HG03469 (cell line): ENCODE measurements around the gene TAPBPL.
"Not testable (repeated sequence)": the region's sequence is repeated elsewhere in the genome, so short reads cannot be mapped to it uniquely, and the experiment has no call there.

Source experiments
- ATAC-seq: cut with Tn5 transposase; IDR thresholded peaks from one replicate; pipeline ENCODE4 v1.9.1; 2021; ENCODE audit warnings: mild to moderate bottlenecking, moderate library complexity, moderate number of reproducible peaks; ENCODE audit not compliant: unreplicated experiment

Gene TAPBPL

DNA sequence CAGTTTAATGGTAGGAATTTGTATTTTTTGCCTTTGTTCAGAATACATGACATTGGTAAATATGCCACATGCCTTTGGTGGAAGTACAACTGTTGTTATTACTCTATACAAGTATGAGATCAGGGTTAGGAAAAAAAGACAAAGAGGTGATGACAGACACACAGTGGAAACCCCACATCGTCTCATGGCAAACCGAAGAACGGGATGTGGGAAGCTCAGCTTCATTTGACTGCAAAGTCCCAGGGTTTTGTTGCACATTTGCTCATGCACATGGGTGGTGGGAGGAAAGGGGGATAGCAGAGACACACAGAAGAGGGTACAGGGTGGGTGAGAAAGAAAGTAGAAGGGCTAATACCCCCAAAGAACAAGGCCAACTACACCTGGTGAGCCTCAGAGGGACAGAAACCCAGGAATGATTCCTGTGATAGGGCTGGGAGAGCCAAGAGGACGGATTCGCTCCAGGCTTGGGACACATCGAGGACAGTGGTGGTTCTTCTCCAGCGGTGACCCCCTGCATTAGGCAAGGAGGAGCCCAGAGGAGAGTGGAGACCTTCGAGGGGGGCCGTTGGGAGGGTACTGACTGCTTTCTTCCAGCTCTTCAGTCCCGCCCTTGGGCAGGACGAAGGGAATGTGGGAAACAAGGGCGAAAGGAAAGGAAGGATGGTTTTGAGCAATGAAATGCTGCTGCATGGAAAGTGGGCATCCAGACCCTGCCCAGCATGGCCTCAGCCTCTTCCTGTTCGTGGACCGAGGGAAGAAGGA, 10.6 kb downstream of the TAPBPL start:
- ATAC-seq, result no peak

- ATAC-seq, result no peak
These were observed 11.4 kb downstream of the TAPBPL start for GRCh38 chr12:6463216-6463615.

GRCh38 chr12:6463858-6464257, 12.0 kb downstream of the TAPBPL start:
- no peak for ATAC-seq

GRCh38 chr12:6464531-6464930, 12.7 kb downstream of the TAPBPL start:
- no peak for ATAC-seq

DNA sequence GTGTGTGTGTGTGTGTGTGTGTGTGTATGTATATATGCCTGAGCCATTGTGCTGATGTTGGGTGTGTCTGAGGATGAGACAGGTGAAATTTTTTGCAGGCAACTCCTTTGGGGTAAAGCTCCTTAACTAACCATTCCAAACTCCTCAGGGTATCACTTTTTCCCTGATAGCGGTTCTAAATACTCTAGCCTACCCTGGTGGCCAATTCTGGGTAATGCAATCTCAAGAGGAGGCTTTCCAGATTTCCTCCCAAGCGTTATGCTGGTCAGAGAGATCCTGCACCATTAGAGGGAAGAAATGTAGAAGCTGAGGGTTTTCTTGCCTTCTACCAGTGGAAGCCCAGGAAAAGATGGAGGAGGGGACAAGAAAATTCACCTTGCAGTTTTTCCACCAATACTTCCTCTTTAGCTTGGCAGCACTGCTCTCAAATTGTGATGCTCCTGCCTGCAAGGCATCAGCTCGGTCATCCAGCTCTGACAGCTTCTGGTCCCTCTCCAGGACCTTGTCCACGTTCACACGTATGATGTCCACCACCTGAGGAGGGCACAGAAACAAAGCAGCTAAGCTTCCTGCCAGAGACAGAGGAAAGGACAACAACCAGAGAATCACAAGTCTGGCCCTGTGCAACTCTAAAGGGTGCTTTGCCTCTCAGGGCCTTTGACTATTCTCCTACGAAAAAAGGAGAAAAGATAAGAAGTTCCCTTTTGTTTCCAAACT, 13.8 kb downstream of the TAPBPL start:
- ATAC-seq, result no peak

DNA sequence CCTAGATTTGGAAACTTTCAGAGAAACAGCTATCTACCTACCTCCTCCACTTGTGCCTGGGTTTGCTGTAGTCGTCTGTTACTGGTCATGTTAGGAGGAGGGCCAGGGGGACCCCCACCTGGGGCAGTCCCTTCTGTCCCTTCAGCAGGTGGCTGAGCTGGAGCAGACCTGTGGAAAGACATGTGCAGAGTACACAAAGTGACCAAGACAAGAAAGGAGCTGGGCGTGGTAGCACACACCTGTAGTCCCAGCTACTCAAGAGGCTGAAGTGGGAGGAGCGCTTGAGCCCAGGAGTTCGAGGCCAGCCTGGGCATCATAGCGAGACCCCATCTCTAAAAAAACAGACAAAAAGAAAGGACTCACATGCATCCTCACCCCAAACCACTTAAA, 14.3 kb downstream of the TAPBPL start:
- no peak for ATAC-seq

- ATAC-seq, result not testable (repeated sequence)
These were observed 14.9 kb downstream of the TAPBPL start for GRCh38 chr12:6466751-6467150.

DNA sequence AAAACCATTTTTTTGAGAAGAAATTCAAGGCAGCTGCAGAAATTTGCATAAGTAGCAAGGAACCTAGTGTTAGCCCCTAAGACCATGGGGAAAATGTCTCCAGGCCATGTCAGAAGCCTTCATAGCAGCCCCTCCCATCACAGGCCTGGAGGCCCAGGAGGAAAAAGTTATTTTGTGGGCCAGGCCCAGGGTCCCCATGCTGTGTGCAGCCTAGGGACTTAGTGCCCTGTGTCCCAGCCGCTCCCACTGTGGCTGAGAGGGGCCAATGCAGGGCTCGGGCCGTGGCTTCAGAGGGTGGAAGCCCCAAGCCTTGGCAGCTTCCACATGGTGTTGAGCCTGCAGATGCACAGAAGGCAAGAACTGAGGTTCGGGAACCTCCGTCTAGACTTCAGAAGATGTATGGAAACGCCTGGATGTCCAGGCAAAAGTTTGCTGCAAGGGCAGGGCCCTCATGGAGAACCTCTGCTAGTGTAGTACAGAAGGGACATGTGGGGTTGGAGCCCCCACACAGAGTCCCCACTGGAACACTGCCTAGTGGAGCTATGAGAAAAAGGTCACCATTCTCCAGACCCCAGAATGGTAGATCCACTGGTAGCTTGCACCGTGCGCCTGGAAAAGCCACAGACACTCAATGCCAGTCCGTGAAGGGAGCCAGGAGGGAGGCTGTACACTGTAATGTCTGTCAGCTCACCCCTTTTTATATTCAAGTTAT, 15.9 kb downstream of the TAPBPL start:
- ATAC-seq, result not testable (repeated sequence)

GRCh38 chr12:6468283-6468575, 16.4 kb downstream of the TAPBPL start:
- no peak for ATAC-seq

- ATAC-seq, result no peak
These were observed 17.2 kb downstream of the TAPBPL start for GRCh38 chr12:6469092-6469491.

DNA sequence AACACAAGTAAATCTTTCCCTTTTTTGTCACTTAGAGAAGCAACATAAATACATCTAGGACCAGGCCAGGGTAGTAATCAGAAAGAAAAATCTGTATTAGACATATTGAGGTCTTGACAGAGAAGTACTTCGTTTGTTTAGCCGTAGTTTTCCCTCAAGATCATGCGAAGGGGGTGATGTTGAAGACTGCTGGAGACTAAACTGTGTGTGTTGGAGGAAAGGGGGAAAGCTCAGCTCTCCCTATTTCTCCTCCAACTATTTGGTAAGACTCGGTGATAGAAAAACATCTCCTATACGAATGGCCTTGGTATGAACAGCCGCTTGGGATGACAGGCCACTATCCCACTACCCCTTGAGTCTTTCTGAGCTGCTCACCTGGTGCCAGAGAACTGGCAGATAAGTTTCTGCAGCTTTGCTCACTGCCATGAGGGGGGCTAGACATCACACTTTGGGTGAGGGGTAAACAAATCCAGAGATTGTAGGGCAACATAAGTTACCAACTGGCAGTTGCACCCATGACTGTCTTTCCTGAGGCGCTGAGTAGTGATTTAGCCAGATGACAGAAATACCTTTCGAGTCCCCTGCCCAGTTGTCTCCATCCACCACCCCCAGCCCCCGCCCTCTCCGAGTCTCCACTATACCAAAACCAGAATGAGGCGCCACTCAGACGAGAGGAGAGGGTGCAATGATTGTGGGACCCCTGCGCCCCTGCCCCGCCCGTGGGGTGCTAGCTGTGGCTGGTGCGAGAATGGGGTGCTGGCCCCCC, 17.9 kb downstream of the TAPBPL start:
- ATAC-seq, result no peak

DNA sequence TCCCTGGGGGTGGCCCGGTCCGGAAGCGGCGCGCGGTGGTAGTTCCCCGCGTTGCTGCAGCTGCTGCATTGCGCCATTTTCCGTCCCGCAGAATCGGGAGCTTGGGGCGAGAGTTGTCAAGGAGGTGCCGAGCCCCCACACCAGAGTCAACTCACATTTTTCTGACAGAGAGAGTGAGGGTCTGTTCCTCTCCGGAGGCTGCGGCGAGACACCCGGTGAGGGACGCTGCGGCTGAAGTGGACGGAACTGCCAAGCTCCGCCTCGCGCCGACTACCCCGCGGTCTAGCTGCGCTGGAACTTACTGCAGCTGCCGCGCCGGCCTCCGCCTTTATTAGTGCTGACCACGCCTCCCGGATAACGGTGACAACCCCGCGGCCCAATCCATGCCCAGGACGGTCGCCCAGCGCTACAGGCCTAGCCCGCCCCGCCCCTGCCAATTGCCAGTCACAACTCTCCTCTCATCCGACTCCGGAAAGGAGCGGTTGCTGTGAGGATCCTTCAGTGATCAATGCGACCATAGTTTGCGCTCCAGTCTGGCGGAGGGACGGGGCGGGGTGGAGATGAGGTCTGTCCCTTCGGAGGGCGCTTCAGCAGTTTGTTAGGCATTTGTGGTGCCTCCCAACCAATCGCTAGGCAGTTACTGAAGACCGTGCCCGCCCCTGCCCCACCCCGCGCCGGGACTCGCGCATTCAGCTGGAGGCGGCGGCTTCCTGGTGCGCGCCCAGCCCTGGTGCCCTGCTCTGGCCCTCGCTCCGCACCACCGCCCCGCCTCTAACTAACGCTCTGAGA, 18.7 kb downstream of the TAPBPL start, which contains the start of gene VAMP1:
Gene VAMP1, minus strand, starts transcription at position 303 of the 789 bp plus-strand sequence. Its CDS starts 146 bp downstream, at position 157.
- peak; percentile 62 for ATAC-seq

DNA sequence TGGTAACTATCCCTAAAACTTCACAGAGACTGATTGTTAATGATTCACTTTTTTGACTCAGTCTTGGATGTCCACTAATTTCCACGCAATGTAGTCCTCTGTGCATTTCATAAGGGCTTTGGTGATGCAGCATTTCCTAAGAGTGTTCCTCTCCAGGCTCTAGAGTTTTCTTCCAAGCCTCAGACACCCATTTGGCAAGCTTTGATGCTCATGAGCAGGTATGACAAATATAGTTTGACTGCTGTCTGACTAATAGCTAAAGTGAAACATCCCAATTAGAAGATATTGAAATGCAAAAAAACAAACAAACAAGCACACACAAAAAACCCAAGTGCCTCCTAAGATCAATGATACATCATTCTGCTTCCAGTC, 20.1 kb downstream of the TAPBPL start:
- ATAC-seq, result no peak

- ATAC-seq, result no peak
These were observed 20.6 kb downstream of the TAPBPL start for GRCh38 chr12:6472491-6472890.

DNA sequence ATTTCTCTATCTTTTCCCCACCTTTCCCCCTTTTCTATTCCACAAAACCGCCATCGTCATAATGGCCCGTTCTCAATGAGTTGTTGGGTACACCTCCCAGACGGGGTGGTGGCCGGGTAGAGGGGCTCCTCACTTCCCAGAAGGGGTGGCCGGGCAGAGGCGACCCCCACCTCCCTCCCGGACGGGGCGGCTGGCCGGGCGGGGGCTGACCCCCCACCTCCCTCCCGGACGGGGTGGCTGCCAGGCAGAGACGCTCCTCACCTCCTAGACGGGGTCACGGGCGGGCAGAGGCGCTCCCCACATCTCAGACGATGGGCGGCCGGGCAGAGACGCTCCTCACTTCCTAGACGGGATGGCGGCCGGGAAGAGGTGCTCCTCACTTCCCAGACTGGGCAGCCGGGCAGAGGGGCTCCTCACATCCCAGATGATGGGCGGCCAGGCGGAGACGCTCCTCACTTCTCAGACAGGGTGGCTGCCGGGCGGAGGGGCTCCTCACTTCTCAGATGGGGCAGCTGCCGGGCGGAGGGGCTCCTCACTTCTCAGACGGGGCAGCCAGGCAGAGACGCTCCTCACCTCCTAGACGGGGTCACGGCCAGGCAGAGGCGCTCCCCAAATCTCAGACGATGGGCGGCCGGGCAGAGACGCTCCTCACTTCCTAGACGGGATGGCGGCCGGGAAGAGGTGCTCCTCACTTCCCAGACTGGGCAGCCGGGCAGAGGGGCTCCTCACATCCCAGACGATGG, 23.6 kb downstream of the TAPBPL start:
- ATAC-seq, result not testable (repeated sequence)

- no peak for ATAC-seq
These were observed 24.6 kb downstream of the TAPBPL start for GRCh38 chr12:6476489-6476888.

DNA sequence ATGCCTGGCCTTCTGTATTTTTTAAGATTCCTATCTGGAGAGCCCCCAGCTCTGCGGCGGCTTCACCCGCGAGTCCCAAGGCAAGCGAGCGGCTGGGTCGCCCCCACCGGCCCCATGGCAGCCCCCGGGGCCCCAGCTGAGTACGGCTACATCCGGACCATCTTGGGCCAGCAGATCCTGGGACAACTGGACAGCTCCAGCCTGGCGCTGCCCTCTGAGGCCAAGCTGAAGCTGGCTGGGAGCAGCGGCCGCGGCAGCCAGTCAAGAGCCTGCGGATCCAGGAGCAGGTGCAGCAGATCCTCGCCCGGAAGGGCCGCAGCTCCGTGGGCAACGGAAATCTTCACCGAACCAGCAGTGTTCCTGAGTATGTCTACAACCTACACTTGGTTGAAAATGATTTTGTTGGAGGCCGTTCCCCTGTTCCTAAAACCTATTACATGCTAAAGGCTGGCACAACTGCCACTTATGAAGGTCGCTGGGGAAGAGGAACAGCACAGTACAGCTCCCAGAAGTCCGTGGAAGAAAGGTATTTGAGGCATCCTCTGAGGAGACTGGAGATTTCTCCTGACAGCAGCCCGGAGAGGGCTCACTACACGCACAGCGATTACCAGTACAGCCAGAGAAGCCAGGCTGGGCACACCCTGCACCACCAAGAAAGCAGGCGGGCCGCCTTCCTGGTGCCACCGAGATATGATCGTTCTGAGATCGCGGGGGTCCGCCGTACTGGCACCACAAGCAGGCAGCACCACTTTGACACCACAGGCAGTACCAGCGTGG, 25.9 kb downstream of the TAPBPL start:
- not testable (repeated sequence) for ATAC-seq

- ATAC-seq, result no peak
These were observed 26.6 kb downstream of the TAPBPL start for GRCh38 chr12:6478416-6478815.

- no peak for ATAC-seq
These were observed 36.4 kb downstream of the TAPBPL start for GRCh38 chr12:6488240-6488639.
